ENCODE data around the gene PHAF1.
"Not testable (repeated sequence)": the region's sequence is repeated elsewhere in the genome, so short reads cannot be mapped to it uniquely, and the experiment has no call there.

Gene PHAF1

GRCh38 chr16:67105246-67105645, 4.5 kb upstream of the PHAF1 start:
- no peak for DNase-seq (ENCODE audit: low spot score)

GRCh38 chr16:67105881-67106280, 3.9 kb upstream of the PHAF1 start:
- no peak for DNase-seq (ENCODE audit: low spot score)

GRCh38 chr16:67108489-67108888, 1.3 kb upstream of the PHAF1 start:
- no peak for DNase-seq (ENCODE audit: low spot score)

- no peak for DNase-seq (ENCODE audit: low spot score)
Observed at GRCh38 chr16:67108931-67109406, 772 bp upstream of the PHAF1 start.

- DNase-seq (ENCODE audit: low spot score), result no peak
Observed at GRCh38 chr16:67111951-67112444, 2.3 kb downstream of the PHAF1 start.

GRCh38 chr16:67112591-67113399, 3.1 kb downstream of the PHAF1 start:
- no peak for DNase-seq (ENCODE audit: low spot score)

GRCh38 chr16:67114793-67115192, 5.1 kb downstream of the PHAF1 start:
- DNase-seq (ENCODE audit: low spot score), result no peak

- DNase-seq (ENCODE audit: low spot score), result no peak
Observed at GRCh38 chr16:67115639-67116038, 5.9 kb downstream of the PHAF1 start.

- no peak for DNase-seq (ENCODE audit: low spot score)
Observed at GRCh38 chr16:67116388-67117311, 6.9 kb downstream of the PHAF1 start.

- no peak for DNase-seq (ENCODE audit: low spot score)
Observed at GRCh38 chr16:67117716-67118115, 8.0 kb downstream of the PHAF1 start.

- DNase-seq (ENCODE audit: low spot score), result no peak
Observed at GRCh38 chr16:67120025-67120424, 10.3 kb downstream of the PHAF1 start.

GRCh38 chr16:67122799-67123198, 13.1 kb downstream of the PHAF1 start:
- not testable (repeated sequence) for DNase-seq (ENCODE audit: low spot score)

GRCh38 chr16:67128417-67128816, 18.7 kb downstream of the PHAF1 start:
- no peak for DNase-seq (ENCODE audit: low spot score)

GRCh38 chr16:67128887-67129286, 19.1 kb downstream of the PHAF1 start:
- no peak for DNase-seq (ENCODE audit: low spot score)

GRCh38 chr16:67129422-67129821, 19.7 kb downstream of the PHAF1 start:
- no peak for DNase-seq (ENCODE audit: low spot score)

GRCh38 chr16:67137605-67138004, 27.9 kb downstream of the PHAF1 start:
- DNase-seq (ENCODE audit: low spot score), result no peak

GRCh38 chr16:67141391-67141790, 31.6 kb downstream of the PHAF1 start:
- no peak for DNase-seq (ENCODE audit: low spot score)

GRCh38 chr16:67142342-67142741, 32.6 kb downstream of the PHAF1 start:
- DNase-seq (ENCODE audit: low spot score), result no peak

GRCh38 chr16:67144943-67145342, 35.2 kb downstream of the PHAF1 start:
- no peak for DNase-seq (ENCODE audit: low spot score)

- DNase-seq (ENCODE audit: low spot score), result no peak
Observed at GRCh38 chr16:67145746-67146145, 36.0 kb downstream of the PHAF1 start.

- no peak for DNase-seq (ENCODE audit: low spot score)
Observed at GRCh38 chr16:67146523-67147357, 37.0 kb downstream of the PHAF1 start.
